Lung (tissue), 12 donors: ENCODE measurements around the gene PARVB. TPM values are rescaled to one million over a fixed set of nuclear protein-coding genes. Genes with fewer than 3 reads are reported as not detected.

Experiments used
- ATAC-seq: fragments of 200-7000 bp; cut with Tn5 transposase; one replicate; pipeline ENCODE4 v1.9.1; 2020; ENCODE audit warnings: moderate number of reproducible peaks; ENCODE audit not compliant: insufficient read depth, low FRiP score
- DNase-seq, 3 donors: peaks; one replicate each; pipeline ENCODE4 v3.0.0-alpha.2; 2013 to 2017
- H3K27ac ChIP-seq, 2 donors: one replicate each; pipeline ENCODE4 v1.5.1; 2013; ENCODE audit warnings: mild to moderate bottlenecking in 2 of 2, moderate library complexity in 2 of 2, control low read depth in 1 of 2, inconsistent platforms in 1 of 2, low read depth in 1 of 2, low read length in 1 of 2
- H3K27me3 ChIP-seq, 3 donors: one replicate each; pipeline ENCODE4 v1.5.1; 2013; ENCODE audit warnings: low read length in 2 of 3; ENCODE audit not compliant: control insufficient read depth in 3 of 3, insufficient read depth in 3 of 3
- H3K36me3 ChIP-seq, 4 donors: one replicate each; pipeline ENCODE4 v1.5.1; 2013; ENCODE audit warnings: low read length in 4 of 4, mild to moderate bottlenecking in 1 of 4, moderate library complexity in 1 of 4; ENCODE audit not compliant: control insufficient read depth in 4 of 4, insufficient read depth in 4 of 4
- H3K4me1 ChIP-seq, 5 donors: one replicate each; pipeline ENCODE4 v1.5.1; 2013; ENCODE audit warnings: low read length in 5 of 5, mild to moderate bottlenecking in 2 of 5, moderate library complexity in 1 of 5; ENCODE audit not compliant: control insufficient read depth in 5 of 5, insufficient read depth in 5 of 5
- H3K4me3 ChIP-seq: one replicate; pipeline ENCODE4 v1.5.1; 2013; ENCODE audit warnings: mild to moderate bottlenecking, control low read depth, moderate library complexity
- H3K9ac ChIP-seq, 2 donors: one replicate each; pipeline ENCODE4 v1.5.1; 2013; ENCODE audit warnings: low read length in 2 of 2, control low read depth in 1 of 2; ENCODE audit not compliant: insufficient read depth in 1 of 2
- H3K9me3 ChIP-seq, 4 donors: one replicate each; pipeline ENCODE4 v1.5.1; 2013; ENCODE audit warnings: low read length in 3 of 4, mild to moderate bottlenecking in 1 of 4, moderate library complexity in 1 of 4; ENCODE audit not compliant: control insufficient read depth in 4 of 4, insufficient read depth in 3 of 4
- WGBS, 2 donors: extraction: QIAGEN DNeasy Blood & Tissue Kit; methylation state at CpG; one replicate each; pipeline ENCODE4 v1.1.7; 2013; 5-methylcytosine and 5-hydroxymethylcytosine counted together
- polyA plus RNA-seq, 2 donors: library from polyadenylated mRNA; stranded (reverse); fragments of 200-250 nt; gene quantifications; one replicate each; pipeline ENCODE4 v1.2.1, GENCODE V29; 2013
- total RNA-seq, 2 donors: library from RNA; depleted of rRNA in 1 of 2; stranded (reverse); fragments of >200 nt in 1 of 2; gene quantifications; one replicate each; pipeline ENCODE4 v1.2.1, GENCODE V29; 2014 to 2021
- TF ChIP-seq, protein P1 (sequence below): IDR thresholded peaks from 2 replicates; pipeline ENCODE4 v1.5.1; 2012; ENCODE audit warnings: mild to moderate bottlenecking; ENCODE audit errors: control extremely low read depth, extremely low read depth
- donor health status: control.
- donor health status: control.
- donor health status: Bipolar disorder and iron deficiency.
- donor health status: healthy.
- donor health status: DM: yes; HTN: yes; CAD: no.

PARVB gene
- total and polyA plus RNA-seq, 4 donors: 16.9 to 64.2 (median 49.7) TPM

- Histone ChIP-seq H3K36me3 (peaks cover 0 to 7% (median 4%) of the 10 kb centered on the region in 4 donors), H3K9me3 (peaks cover 0 to 8% (median 4%) of the 10 kb centered on the region in 4 donors), H3K27ac (no peak overlapping the region), H3K9ac (no peak overlapping the region), H3K4me1 (peaks cover 0 to 2% (median 0%) of the 10 kb centered on the region in 5 donors), H3K27me3 (no peaks in the 10 kb centered on the region), H3K4me3 (no peak overlapping the region)
- TF ChIP-seq, protein P1, sequence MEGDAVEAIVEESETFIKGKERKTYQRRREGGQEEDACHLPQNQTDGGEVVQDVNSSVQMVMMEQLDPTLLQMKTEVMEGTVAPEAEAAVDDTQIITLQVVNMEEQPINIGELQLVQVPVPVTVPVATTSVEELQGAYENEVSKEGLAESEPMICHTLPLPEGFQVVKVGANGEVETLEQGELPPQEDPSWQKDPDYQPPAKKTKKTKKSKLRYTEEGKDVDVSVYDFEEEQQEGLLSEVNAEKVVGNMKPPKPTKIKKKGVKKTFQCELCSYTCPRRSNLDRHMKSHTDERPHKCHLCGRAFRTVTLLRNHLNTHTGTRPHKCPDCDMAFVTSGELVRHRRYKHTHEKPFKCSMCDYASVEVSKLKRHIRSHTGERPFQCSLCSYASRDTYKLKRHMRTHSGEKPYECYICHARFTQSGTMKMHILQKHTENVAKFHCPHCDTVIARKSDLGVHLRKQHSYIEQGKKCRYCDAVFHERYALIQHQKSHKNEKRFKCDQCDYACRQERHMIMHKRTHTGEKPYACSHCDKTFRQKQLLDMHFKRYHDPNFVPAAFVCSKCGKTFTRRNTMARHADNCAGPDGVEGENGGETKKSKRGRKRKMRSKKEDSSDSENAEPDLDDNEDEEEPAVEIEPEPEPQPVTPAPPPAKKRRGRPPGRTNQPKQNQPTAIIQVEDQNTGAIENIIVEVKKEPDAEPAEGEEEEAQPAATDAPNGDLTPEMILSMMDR: no peak
- 13 to 26% methylated on average over 1 of the region's 1 CpG for whole genome bisulfite sequencing, 2 donors
- ATAC-seq: no peak
- DNase-seq: no peak
These were observed 103.3 kb downstream of the PARVB start for GRCh38 chr22:44127356-44127755.

DNA sequence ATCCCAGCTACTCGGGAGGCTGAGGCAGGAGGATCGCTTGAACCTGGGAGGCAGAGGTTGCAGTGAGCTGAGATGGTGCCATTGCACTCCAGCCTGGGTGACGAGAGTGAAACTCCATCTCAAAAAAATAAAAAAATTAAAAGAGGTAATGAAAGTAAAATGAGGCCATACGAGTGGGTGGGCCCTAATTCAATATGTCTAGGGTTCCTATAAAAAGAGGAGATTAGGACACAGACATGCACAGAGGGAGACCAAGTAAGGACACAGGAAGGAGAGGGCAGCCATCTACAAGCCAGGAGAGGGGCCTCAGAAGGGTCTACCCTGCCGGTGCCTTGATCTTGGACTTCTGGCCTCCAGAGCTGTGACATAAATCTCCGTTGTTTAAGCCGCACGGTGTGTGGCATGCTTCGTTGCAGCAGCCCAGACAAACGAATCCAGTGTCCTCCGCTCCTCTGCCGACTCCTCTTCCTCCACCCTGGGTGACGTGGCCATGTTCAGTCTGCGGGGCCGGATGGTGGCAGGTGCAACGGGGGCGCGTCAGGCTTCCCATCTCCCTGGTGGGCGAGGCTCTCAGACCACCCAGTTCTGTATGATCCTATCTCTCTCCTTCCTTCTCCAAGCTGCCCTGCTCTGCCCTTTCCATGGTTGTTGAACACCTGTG is 105.0 kb downstream of the PARVB start:
- 91 to 92% methylated on average over 19 of the region's 19 CpGs for WGBS, 2 donors
- H3K36me3 ChIP-seq: peaks cover 0 to 15% (median 4%) of the 10 kb centered on the region in 4 donors

GRCh38 chr22:44129619-44129976 is 105.5 kb downstream of the PARVB start:
- no peak overlapping the region for H3K27ac ChIP-seq
- H3K36me3 ChIP-seq: peaks cover 0 to 16% (median 4%) of the 10 kb centered on the region in 4 donors
- no peak overlapping the region for H3K4me3 ChIP-seq
- H3K4me1 ChIP-seq: peaks cover 0 to 2% (median 0%) of the 10 kb centered on the region in 5 donors
- peaks cover 0 to 8% (median 4%) of the 10 kb centered on the region in 4 donors for H3K9me3 ChIP-seq
- no peak for DNase-seq
- TF ChIP-seq, protein P1: no peak
- H3K9ac ChIP-seq: no peak overlapping the region
- no peaks in the 10 kb centered on the region for H3K27me3 ChIP-seq
- 83 to 89% methylated on average over 8 of the region's 8 CpGs for WGBS, 2 donors
- no peak for ATAC-seq

More for the DNA sequence above, 105.0 kb downstream of the PARVB start:
- Histone ChIP-seq H3K27me3 (no peaks in the 10 kb centered on the region), H3K27ac (no peak overlapping the region), H3K4me1 (peaks cover 0 to 2% (median 0%) of the 10 kb centered on the region in 5 donors), H3K9ac (no peak overlapping the region), H3K9me3 (peaks cover 0 to 8% (median 4%) of the 10 kb centered on the region in 4 donors), H3K4me3 (no peak overlapping the region)
- TF ChIP-seq, protein P1: no peak
- no peak for DNase-seq
- no peak for ATAC-seq
